Measurements from ENCODE around the gene ID2.

Gene ID2

GRCh38 chr2:8656811-8657210 is 25.0 kb upstream of the ID2 start:
- H3K9me3 Mint-ChIP-seq = no peaks in the 10 kb centered on the region
- no peak overlapping the region for H3K4me3 Mint-ChIP-seq
- peaks cover 5% of the 10 kb centered on the region for H3K27me3 Mint-ChIP-seq (ENCODE audit: low read depth)
- H3K36me3 Mint-ChIP-seq (ENCODE audit: low read depth) = no peaks in the 10 kb centered on the region
- H3K4me1 Mint-ChIP-seq (ENCODE audit: low read depth) = peaks cover 10% of the 10 kb centered on the region
- H3K27ac Mint-ChIP-seq = peak overlapping the region; percentile 71

GRCh38 chr2:8657423-8658062 is 24.3 kb upstream of the ID2 start:
- H3K4me3 Mint-ChIP-seq = peak overlapping the region; percentile 3
- peak overlapping the region; percentile 26 for H3K27ac Mint-ChIP-seq
- H3K9me3 Mint-ChIP-seq = no peaks in the 10 kb centered on the region
- peaks cover 5% of the 10 kb centered on the region for H3K27me3 Mint-ChIP-seq (ENCODE audit: low read depth)
- peaks cover 10% of the 10 kb centered on the region for H3K4me1 Mint-ChIP-seq (ENCODE audit: low read depth)
- no peaks in the 10 kb centered on the region for H3K36me3 Mint-ChIP-seq (ENCODE audit: low read depth)

- Mint-ChIP-seq H3K36me3 (ENCODE audit: low read depth) (peaks cover under 1% of the 10 kb centered on the region), H3K4me1 (ENCODE audit: low read depth) (peaks cover 12% of the 10 kb centered on the region), H3K4me3 (no peak overlapping the region), H3K27me3 (ENCODE audit: low read depth) (peaks cover 5% of the 10 kb centered on the region), H3K9me3 (no peaks in the 10 kb centered on the region), H3K27ac (no peak overlapping the region)
These were observed 23.6 kb upstream of the ID2 start for GRCh38 chr2:8658064-8658862.

- Mint-ChIP-seq H3K9me3 (no peaks in the 10 kb centered on the region), H3K36me3 (ENCODE audit: low read depth) (peaks cover 2% of the 10 kb centered on the region), H3K27ac (no peak overlapping the region), H3K4me1 (ENCODE audit: low read depth) (peaks cover 15% of the 10 kb centered on the region), H3K27me3 (ENCODE audit: low read depth) (peaks cover 5% of the 10 kb centered on the region), H3K4me3 (no peak overlapping the region)
These were observed 22.6 kb upstream of the ID2 start for GRCh38 chr2:8659092-8659734.

GRCh38 chr2:8659735-8660492 is 21.9 kb upstream of the ID2 start:
- H3K27ac Mint-ChIP-seq = peak overlapping the region; percentile 46

GRCh38 chr2:8661235-8661634 is 20.6 kb upstream of the ID2 start:
- Mint-ChIP-seq H3K27me3 (ENCODE audit: low read depth) (peaks cover 5% of the 10 kb centered on the region), H3K4me1 (ENCODE audit: low read depth) (peaks cover 19% of the 10 kb centered on the region)

More at GRCh38 chr2:8659735-8660492, 21.9 kb upstream of the ID2 start:
- Mint-ChIP-seq H3K9me3 (no peaks in the 10 kb centered on the region), H3K36me3 (ENCODE audit: low read depth) (peaks cover 2% of the 10 kb centered on the region), H3K4me1 (ENCODE audit: low read depth) (peaks cover 19% of the 10 kb centered on the region), H3K27me3 (ENCODE audit: low read depth) (peaks cover 5% of the 10 kb centered on the region), H3K4me3 (no peak overlapping the region)

GRCh38 chr2:8661736-8662135 is 20.1 kb upstream of the ID2 start:
- Mint-ChIP-seq H3K36me3 (ENCODE audit: low read depth) (peaks cover 2% of the 10 kb centered on the region), H3K9me3 (no peaks in the 10 kb centered on the region), H3K27ac (no peak overlapping the region), H3K27me3 (ENCODE audit: low read depth) (peaks cover 5% of the 10 kb centered on the region), H3K4me1 (ENCODE audit: low read depth) (peaks cover 19% of the 10 kb centered on the region), H3K4me3 (no peak overlapping the region)

More at GRCh38 chr2:8661235-8661634, 20.6 kb upstream of the ID2 start:
- Mint-ChIP-seq H3K9me3 (no peaks in the 10 kb centered on the region), H3K36me3 (ENCODE audit: low read depth) (peaks cover 2% of the 10 kb centered on the region), H3K4me3 (no peak overlapping the region), H3K27ac (no peak overlapping the region)

GRCh38 chr2:8662239-8662879 is 19.5 kb upstream of the ID2 start:
- Mint-ChIP-seq H3K4me1 (ENCODE audit: low read depth) (peaks cover 15% of the 10 kb centered on the region), H3K9me3 (no peaks in the 10 kb centered on the region), H3K4me3 (no peak overlapping the region), H3K27ac (no peak overlapping the region), H3K36me3 (ENCODE audit: low read depth) (peaks cover 2% of the 10 kb centered on the region), H3K27me3 (ENCODE audit: low read depth) (peaks cover 5% of the 10 kb centered on the region)

GRCh38 chr2:8663997-8664396 is 17.9 kb upstream of the ID2 start:
- H3K4me1 Mint-ChIP-seq (ENCODE audit: low read depth) = peaks cover 9% of the 10 kb centered on the region
- no peaks in the 10 kb centered on the region for H3K9me3 Mint-ChIP-seq
- no peak overlapping the region for H3K4me3 Mint-ChIP-seq
- H3K27ac Mint-ChIP-seq = no peak overlapping the region
- peaks cover 5% of the 10 kb centered on the region for H3K27me3 Mint-ChIP-seq (ENCODE audit: low read depth)
- H3K36me3 Mint-ChIP-seq (ENCODE audit: low read depth) = peaks cover 2% of the 10 kb centered on the region

- Mint-ChIP-seq H3K9me3 (no peaks in the 10 kb centered on the region), H3K36me3 (ENCODE audit: low read depth) (peaks cover 2% of the 10 kb centered on the region), H3K4me3 (no peak overlapping the region), H3K27me3 (ENCODE audit: low read depth) (peaks cover 5% of the 10 kb centered on the region), H3K27ac (no peak overlapping the region), H3K4me1 (ENCODE audit: low read depth) (peaks cover 9% of the 10 kb centered on the region)
These were observed 15.3 kb upstream of the ID2 start for GRCh38 chr2:8666581-8666980.

GRCh38 chr2:8667896-8668512 is 13.9 kb upstream of the ID2 start:
- no peaks in the 10 kb centered on the region for H3K9me3 Mint-ChIP-seq
- H3K36me3 Mint-ChIP-seq (ENCODE audit: low read depth) = peaks cover 2% of the 10 kb centered on the region
- no peak overlapping the region for H3K4me3 Mint-ChIP-seq
- H3K4me1 Mint-ChIP-seq (ENCODE audit: low read depth) = peaks cover 9% of the 10 kb centered on the region
- peaks cover 10% of the 10 kb centered on the region for H3K27me3 Mint-ChIP-seq (ENCODE audit: low read depth)
- H3K27ac Mint-ChIP-seq = no peak overlapping the region

- H3K9me3 Mint-ChIP-seq = peaks cover 8% of the 10 kb centered on the region
- H3K4me3 Mint-ChIP-seq = no peak overlapping the region
- H3K36me3 Mint-ChIP-seq (ENCODE audit: low read depth) = peaks cover 6% of the 10 kb centered on the region
- H3K27ac Mint-ChIP-seq = no peak overlapping the region
- H3K27me3 Mint-ChIP-seq (ENCODE audit: low read depth) = peaks cover 21% of the 10 kb centered on the region
- peaks cover 3% of the 10 kb centered on the region for H3K4me1 Mint-ChIP-seq (ENCODE audit: low read depth)
These were observed 12.6 kb upstream of the ID2 start for GRCh38 chr2:8669157-8669817.

GRCh38 chr2:8670580-8670979 is 11.3 kb upstream of the ID2 start:
- Mint-ChIP-seq H3K36me3 (ENCODE audit: low read depth) (peaks cover 9% of the 10 kb centered on the region), H3K4me1 (ENCODE audit: low read depth) (no peaks in the 10 kb centered on the region), H3K27ac (no peak overlapping the region), H3K27me3 (ENCODE audit: low read depth) (peaks cover 34% of the 10 kb centered on the region), H3K9me3 (peaks cover 14% of the 10 kb centered on the region), H3K4me3 (no peak overlapping the region)
